ENCODE data around the gene LRRC52.

Gene LRRC52

GRCh38 chr1:165543532-165544438, at the start of gene LRRC52:
TSS of gene LRRC52 (plus strand) at chr1:165544000. CDS start at chr1:165544297, 297 bp downstream.
- DNase-seq (ENCODE audit: low spot score), result no peak

GRCh38 chr1:165494949-165495857, 48.6 kb upstream of the LRRC52 start:
- DNase-seq (ENCODE audit: low spot score), result no peak

GRCh38 chr1:165495858-165496205, 48.0 kb upstream of the LRRC52 start:
- no peak for DNase-seq (ENCODE audit: low spot score)

GRCh38 chr1:165496501-165496900, 47.3 kb upstream of the LRRC52 start:
- no peak for DNase-seq (ENCODE audit: low spot score)

- DNase-seq (ENCODE audit: low spot score), result no peak
These were observed 46.5 kb upstream of the LRRC52 start for GRCh38 chr1:165497069-165498013.

- no peak for DNase-seq (ENCODE audit: low spot score)
These were observed 42.4 kb upstream of the LRRC52 start for GRCh38 chr1:165501330-165501969.

- DNase-seq (ENCODE audit: low spot score), result no peak
These were observed 41.8 kb upstream of the LRRC52 start for GRCh38 chr1:165501970-165502348.

GRCh38 chr1:165507570-165507969, 36.2 kb upstream of the LRRC52 start:
- DNase-seq (ENCODE audit: low spot score), result no peak

GRCh38 chr1:165508291-165508690, 35.5 kb upstream of the LRRC52 start:
- DNase-seq (ENCODE audit: low spot score), result no peak

- no peak for DNase-seq (ENCODE audit: low spot score)
These were observed 31.0 kb upstream of the LRRC52 start for GRCh38 chr1:165512816-165513215.

- DNase-seq (ENCODE audit: low spot score), result no peak
These were observed 27.3 kb upstream of the LRRC52 start for GRCh38 chr1:165516469-165516868.

- no peak for DNase-seq (ENCODE audit: low spot score)
These were observed 23.2 kb upstream of the LRRC52 start for GRCh38 chr1:165520646-165521045.

- DNase-seq (ENCODE audit: low spot score), result no peak
These were observed 19.0 kb upstream of the LRRC52 start for GRCh38 chr1:165524639-165525285.

GRCh38 chr1:165525708-165526107, 18.1 kb upstream of the LRRC52 start:
- DNase-seq (ENCODE audit: low spot score), result no peak

- no peak for DNase-seq (ENCODE audit: low spot score)
These were observed 16.4 kb upstream of the LRRC52 start for GRCh38 chr1:165527251-165528007.

GRCh38 chr1:165531021-165531420, 12.8 kb upstream of the LRRC52 start:
- no peak for DNase-seq (ENCODE audit: low spot score)

GRCh38 chr1:165532053-165532452, 11.7 kb upstream of the LRRC52 start:
- DNase-seq (ENCODE audit: low spot score), result no peak

GRCh38 chr1:165533254-165533653, 10.5 kb upstream of the LRRC52 start:
- DNase-seq (ENCODE audit: low spot score), result no peak

- DNase-seq (ENCODE audit: low spot score), result no peak
These were observed 7.8 kb upstream of the LRRC52 start for GRCh38 chr1:165536016-165536415.
